HG02840 (cell line): ENCODE data around the gene TF.

Experiments used
- ATAC-seq: cut with Tn5 transposase; IDR thresholded peaks from one replicate; pipeline ENCODE4 v1.9.1; 2021; ENCODE audit warnings: mild to moderate bottlenecking, moderate library complexity, moderate number of reproducible peaks; ENCODE audit not compliant: unreplicated experiment, low FRiP score

TF gene

DNA sequence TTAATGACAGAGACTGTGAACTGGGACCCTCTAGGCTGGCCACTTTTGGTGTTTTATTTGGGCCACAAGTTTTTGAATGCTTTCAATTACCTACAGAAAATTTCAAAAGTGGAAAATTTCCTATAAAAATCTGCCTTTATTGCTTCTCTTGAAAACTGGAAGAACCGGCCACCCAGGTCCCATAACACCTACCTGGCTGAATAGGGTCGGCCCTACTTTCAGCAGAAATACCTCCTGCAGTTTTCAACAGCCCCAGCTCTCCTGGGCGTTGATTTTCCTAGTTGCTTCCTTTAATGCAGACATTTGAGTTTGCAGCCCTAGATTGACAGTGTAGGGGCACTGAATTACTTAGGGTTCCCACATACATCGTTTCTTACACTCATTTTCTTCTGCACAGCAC, 58.7 kb downstream of the TF start:
- no peak for ATAC-seq

DNA sequence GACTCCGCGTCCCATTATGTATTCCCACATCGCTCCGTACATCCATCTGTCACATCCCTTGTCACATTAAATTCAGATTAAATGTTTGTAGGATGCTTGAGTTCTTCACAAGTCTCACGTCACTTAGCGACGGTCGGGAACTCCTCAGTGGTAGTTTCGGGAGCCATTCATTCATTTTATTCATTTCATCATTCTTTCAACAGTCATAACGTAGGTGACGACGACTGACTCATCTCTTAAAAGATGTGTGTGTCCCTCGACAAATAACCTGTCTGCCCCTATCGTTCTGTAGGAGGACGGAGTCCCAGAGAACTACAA, 59.1 kb downstream of the TF start:
- no peak for ATAC-seq

DNA sequence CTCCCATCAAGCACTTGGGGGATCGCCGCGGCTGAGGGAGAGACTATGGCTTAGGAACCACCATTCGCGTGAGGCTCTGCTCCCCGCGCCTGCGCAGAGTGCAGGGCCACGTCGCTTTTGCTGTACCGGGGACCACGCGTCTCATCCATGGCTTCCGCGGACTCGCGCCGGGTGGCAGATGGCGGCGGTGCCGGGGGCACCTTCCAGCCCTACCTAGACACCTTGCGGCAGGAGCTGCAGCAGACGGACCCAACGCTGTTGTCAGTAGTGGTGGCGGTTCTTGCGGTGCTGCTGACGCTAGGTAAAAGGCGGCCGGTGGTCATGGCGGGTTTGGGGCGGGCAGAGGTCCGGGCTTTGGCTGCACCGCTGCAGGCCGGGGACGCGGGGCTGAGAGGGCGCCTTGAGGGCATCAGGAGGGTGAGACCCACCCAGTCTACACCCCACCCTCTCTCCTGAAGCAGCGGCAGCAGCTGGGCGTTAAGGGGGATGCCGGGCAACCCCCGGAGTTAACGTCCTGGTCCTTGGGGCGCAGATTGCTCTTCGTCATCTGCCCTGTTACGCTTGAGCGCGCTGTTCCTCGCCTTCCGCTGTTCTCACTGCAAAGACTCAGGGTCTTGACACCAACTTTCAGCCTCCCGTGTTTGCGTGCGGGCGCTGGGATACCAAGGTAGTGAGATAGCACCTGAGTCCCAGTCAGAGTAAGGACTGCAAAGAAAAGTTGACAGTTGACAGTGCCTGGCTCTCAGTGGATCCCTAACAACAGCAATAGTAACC, 59.7 kb downstream of the TF start, which contains the start of gene SRPRB:
SRPRB (plus strand) TSS at position 114 of the 774 bp plus-strand sequence; CDS start at position 148, 34 bp downstream.
- peak; percentile 98 for ATAC-seq

DNA sequence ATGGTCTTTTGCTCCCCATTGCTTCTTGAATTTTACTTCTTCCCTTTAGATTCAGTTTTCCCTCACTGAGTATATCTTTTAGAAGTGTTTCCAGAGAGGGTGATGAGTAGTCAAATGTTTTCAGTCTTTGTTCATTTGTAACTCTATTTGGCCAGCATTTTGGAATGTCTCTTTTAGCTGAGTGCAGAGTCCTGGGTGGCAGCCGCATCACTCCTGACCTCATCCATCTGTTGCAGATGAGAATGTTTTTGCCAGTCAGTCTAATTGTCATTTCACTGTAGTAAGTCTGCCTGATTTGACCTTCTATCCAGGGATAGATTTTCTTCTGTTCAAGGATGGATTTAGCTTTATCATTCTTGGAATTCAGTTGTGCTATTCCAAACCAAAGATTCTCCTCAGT, 66.7 kb downstream of the TF start:
- no peak for ATAC-seq

DNA sequence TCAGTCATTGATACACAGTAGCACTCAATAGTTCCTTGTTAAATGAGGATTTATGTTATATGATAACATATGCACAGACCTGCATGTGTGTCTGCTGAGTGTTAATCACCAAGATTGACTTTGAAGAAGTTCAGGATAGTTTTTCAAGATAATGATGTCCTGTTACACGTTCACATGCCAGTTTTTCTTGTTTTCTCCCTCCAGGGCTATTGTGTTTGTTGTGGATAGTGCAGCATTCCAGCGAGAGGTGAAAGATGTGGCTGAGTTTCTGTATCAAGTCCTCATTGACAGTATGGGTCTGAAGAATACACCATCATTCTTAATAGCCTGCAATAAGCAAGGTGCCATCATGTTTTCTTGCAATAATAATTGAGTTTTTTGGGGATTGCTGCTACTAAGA, 69.2 kb downstream of the TF start:
- no peak for ATAC-seq

DNA sequence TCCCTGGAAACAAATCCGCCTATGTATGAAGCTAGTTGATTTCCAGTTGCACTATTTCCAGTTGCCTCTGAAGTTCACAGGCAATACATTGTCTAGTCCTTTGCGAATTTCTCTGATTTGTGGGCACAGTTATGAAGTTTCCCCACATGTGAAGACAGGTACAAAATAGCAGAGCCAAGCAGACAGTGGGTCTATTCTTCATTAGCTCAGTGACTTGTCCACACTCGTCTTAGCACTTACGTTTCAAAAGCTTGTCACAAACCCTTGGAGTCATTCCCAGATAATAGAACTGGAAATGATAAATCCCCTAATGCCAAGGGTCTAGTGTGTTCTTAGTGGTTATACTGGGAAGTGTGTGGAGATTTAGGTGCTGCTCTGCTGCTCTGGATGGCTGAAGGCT, 73.9 kb downstream of the TF start:
- no peak for ATAC-seq

DNA sequence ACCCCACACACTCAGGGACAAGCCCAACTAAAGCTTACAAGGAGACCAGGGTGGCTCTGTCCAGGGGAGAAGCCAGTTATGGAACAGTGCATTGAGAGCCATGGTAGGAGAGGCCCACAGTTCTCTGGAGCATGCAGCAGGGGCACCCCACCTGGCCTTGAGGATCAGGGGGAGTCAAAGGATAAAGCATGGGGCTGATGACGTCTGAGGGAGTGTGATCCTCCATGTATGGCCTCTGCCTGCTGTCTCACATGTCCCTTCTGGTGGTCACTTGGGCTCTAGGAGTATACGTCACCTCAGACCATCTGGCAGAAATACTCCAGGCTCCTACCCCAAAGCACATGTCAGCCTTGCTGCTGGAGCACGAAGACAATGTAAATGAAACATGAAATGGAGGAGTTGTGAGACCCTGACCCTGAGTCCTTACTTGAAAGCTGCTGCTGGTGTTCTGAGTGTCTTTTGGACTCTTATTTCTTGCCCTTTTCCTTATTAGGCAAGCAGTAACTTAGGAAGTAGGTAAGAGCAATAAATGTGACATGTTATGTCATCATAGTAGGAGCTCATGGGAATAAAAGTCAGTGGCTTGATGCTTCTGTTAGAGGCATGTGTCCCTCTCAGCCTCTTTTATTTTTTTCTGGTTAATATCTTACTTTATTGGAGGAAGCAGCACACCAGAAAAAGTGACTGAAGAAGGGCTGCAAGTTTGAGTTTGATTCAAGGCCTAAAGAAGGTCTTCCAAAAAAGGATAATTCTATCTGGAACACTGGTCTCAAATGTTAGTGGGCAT, 74.9 kb downstream of the TF start:
- no peak for ATAC-seq

DNA sequence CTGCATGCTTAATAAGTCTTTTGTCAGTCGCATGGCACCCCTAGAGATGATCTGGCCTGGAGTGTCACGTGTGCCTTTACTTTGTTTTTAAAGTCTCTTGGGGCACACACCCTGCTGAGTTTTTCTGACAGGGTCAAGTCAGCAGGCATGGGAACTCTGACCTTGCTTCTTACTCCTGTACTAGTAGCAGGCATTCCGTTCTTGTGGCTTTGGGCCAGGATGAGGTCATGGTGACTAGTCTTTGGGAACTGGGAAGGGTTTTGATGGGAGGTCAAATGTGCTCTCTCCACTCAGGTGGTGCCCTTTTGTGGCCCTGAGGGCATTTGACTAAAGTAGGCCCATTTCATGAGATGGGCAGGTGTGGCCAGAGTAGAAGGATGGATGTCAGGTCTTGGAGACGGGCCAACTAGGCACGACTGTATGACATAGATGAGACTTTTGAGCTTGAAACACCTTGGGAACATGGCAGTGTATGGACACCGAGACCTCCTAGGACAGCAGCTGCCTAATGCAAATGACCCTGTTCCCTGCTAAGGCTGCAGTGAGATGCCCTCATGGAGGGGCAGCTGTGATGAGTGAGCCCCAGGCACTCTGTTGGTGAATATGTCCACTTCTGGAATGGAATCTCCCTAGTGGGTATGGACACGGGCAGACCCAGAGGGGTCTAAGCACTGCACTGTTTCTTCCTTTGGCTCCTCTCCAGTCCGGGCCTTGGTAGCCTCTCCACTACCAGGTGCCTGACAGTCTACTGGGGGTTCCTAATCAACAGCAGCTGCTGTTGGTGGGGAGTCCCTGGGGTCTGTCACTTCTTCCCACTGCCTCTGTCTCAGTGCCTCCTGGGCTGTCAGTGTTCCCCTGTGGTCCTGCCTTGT, 75.8 kb downstream of the TF start:
- ATAC-seq, result no peak

DNA sequence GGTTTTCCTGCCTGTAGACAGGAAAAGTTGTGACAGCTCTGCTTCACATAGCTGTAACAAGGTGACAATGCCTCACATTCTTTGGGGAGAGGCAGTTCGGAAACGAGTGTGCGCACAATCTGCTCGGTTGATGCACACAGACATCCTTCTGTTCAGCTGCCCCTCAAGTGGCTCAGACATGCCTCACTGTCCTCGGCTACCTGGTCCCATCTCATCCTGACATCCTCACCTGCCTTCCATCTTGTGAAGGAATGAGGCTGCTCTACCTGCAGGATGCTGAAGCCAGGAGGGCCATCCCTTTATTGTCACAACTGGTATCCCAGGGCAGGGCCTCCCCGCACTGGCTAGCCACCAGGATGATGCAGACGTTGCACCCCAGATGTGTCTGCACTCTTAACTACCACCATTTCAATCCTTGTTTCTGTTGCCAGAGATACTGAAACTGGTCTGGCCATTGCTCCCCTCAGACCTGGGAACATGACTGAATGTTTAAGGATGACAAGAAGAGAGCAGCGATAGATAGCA, 78.8 kb downstream of the TF start:
- no peak for ATAC-seq

DNA sequence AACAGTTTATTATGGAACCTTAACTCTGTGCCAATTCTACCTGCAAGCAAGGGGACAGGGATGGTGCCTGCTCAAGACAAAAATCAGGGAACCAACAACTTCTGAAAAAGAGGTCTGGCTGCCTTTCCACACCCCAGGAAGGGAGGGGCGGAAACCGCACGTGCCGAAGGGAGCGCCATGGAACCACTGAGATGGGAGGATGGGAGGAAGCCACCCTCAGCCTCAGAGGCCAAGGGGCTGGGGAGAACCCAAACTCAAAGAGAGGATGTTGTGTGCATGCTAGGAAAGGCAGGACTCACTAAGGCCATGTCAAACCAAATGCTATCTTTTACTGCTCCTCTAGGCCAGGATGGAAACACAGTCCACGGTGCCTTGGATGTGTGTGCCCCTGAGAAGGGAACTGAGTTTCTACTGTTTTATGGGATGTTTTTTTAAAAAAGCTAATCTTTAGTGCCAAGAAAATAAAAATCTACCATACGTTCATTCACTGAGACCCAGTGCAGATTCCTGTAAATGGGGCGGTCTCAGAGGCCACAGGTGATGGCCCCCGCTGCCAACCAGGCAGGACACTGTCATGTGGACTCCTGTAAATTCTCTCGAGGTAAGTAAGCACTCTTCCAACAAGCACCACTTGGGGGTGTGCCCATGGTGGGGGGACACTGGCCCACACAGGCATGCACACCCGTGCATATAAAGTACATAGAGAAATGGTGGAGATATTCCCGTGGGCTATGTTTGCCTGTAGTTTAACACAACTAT, 80.0 kb downstream of the TF start:
- no peak for ATAC-seq

DNA sequence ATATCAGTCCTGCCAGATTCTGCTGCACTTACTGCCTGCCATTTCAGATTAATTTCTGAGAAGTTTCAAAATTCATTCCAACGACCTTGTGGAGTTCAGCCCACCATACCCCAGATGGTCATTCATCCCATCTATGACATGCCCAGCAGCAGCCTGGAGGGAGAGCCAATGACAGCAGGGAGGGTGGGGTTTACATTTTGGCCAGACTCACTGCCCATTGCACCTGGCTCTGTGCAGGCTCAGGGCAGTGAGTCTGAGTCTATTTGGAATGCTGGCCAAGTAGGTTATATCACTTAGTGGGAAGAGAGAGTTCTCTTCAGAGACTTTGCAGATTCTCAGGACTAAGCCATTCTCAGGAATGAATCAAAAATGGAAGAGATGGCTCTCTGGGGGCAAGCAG, 80.9 kb downstream of the TF start:
- no peak for ATAC-seq

DNA sequence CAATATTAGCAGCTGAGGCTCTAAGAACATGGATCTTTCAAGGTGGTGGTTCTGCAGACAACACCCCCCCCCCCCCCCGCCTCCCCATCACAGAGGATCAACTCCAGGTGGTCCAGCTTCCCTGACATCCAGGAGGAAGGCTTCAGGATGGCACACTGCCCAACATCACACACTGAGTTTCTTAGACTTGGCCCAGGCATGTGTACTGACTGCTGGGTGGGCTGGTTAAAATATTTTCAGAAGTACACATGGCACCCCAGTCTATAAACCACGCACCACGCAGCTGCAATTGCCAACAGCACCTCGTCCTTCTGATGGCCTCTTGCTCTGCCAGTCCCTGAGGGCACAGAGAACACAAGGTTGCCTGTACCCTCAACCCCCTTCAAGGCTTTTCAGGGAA, 81.5 kb downstream of the TF start:
- ATAC-seq, result no peak

DNA sequence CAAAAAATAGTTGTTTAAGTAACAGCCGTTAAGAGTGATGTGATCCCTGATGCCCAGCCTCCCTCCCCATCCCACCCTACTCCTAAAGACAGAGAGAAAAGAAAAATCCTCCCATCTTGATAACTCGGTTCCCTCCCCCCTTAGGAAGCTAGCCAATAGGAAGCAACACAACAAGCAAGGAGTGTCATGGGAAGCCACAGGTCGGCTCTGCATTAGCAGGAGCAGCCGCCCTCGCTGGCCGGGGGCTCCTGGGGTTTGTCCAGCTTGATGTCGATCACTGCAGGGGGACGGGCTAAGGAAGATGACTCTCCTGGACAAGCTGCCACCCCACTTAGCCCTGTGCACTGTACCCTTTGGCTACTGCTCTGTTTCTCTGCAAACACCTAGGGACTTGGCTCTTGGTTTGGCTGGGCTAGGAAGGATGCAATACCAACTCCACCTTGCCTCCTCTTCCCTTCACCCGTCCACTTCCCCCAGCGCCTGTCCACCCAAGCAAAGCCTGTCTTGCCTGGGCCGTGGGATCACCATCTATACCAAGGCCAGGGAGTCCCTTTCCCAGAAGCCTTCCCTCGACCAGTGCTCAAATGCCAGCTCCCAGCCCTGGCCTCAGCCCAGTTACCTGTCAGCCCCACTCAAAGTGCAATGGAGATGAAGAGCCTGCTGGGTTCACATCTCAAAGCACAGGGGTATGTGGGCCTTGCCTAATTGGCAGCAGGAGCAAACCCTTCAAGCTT, 82.5 kb downstream of the TF start:
- no peak for ATAC-seq

DNA sequence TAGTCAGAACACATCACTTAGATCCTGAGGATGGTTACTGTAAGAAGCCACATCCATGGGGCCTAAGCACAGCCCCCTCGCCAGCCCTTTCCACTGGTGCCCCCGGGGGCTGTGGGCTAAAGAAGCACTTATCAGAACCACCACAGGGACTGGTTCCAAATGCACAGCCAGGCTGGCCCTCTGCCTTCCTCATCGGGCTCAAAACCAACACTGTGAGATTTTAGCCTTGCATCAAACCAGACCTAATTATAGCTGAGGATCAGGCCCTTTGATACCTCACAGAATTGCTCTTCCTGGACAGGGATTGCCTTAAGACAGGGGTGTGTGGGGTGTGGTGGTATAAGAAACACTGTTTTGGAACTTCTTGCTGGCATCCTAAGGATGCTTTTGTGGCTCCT, 83.1 kb downstream of the TF start:
- ATAC-seq, result no peak

DNA sequence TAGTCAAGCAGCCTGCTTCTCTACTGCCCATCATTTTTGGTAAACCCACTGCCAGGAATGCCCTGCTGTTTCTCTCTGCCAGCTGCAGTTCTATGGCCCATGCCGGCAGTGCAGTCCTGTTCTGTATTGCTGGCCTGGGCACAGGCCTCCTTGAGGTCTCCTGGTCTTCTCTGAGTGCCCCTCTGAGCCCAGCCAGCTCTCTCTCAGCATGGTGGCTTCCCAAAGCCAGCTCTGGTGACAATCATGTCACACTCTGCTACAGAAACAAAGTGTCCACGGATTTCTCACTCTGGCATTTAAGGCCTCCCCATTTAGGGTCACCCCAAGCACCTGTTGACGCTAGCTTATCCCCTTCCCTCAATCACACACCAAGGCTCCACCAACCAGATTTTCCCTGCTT, 83.9 kb downstream of the TF start:
- no peak for ATAC-seq

DNA sequence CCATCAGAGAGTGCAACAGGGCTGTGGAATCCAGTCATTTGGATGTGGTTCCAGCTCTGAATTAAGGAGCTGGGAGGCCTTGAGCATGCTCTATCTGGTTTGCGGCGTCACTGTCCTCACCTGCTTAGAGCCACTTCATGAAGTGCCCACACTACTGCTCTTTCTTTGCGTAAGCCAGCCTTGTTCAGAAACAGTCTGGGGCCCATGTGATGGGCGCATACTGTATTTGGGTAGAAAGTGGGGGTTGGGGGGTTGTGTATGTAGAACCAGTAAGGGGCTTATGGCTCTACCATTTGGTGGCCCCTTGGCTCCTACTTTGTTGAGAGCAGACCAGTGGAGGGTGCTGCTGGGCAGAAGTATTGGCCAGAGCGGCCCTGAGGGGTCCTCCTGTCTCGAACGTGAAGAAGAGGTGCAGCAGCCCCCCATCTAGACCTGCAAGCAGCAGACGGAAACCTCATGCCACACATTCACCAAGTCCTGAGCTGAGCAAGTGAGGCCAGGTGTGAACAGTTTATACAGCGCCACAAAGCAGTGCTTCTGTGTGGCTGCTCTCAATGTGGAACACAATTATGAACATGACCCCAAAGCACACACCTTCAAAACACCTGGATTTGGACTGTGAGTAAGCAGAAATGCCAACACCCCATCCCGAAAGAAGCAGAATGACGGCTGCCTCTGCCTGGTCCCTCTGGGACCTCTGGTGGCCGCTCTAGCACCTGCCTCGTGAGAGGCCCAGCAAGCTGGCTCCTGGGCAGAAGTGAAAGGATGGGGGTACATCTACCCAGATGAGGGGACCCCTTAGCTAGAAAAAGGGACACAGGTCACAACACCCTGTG, 86.0 kb downstream of the TF start:
- no peak for ATAC-seq

DNA sequence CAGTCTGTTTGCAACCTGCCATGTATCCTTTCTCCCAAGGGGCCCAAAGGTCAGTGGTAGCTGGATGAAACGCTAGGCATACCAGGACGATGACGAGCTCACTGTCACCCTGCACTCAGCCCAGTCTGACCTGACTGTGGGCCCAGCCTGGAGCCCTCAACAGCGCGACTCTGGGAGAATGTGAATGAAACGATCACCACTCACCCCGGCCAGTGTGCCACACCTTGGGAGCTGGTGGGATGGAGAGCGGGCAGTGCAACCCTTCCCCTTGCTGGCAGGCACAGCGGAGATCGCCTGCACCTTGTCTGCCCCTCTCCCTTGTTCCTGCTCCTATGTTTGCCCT, 86.6 kb downstream of the TF start:
- no peak for ATAC-seq

DNA sequence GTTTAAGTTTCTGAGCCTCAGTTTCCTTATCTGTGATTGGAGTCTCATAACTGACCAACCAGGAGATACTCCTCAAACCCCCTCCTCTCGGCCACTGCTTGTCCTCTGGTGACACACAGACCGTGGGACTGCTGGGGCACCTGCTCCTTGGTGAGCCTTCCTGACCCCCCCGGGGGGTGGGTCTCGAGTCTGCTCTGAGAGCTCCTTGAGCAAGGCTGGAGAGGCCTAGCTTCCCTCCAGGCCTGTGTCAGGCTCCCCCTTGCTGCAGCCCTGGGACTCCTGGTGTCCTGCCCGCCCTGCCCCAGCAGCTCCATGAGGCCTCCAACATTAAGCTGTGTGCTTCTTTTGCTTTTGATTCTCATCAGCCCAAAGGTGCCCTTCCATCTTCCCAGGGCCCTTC, 87.1 kb downstream of the TF start:
- ATAC-seq, result no peak
